ENCODE results near the gene PDE4A.

DNA sequence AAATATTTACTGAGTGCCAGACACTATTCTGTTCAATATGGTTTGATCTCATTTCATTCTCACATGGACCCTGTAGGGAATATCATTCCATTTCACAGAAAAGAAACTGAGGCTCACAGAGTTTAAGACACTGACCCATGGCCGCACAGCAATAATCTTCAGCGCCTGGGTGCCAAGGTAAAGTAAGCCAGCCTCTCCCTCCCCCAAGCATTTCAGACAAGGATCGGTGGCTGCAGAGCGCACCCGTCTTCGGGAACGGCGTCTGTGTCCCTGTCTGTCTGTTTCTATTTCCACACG, 4.3 kb upstream of the PDE4A start:
- TF ChIP-seq CTCF (conservative IDR thresholded peaks at IDR 0.05; ENCODE audit: low read depth, low read length) (no peak), EZH2 (IDR thresholded peaks at IDR 0.05; ENCODE audit: low read length, unreplicated experiment) (no peak), EZH2phosphoT487 (IDR thresholded peaks at IDR 0.05; ENCODE audit: borderline replicate concordance, low read length) (no peak)
